Duodenal mucosa (tissue), 2 donors: Measurements from ENCODE around the gene ABCA7.

Experiments used
- H3K27ac ChIP-seq: one replicate; pipeline ENCODE4 v1.7.0; 2013; ENCODE audit warnings: low read depth, low read length
- H3K27me3 ChIP-seq, 2 donors: one replicate each; pipeline ENCODE4 v1.7.0; 2013; ENCODE audit warnings: low read length in 2 of 2, control low read depth in 1 of 2; ENCODE audit not compliant: insufficient read depth in 2 of 2, control insufficient read depth in 1 of 2
- H3K36me3 ChIP-seq, 2 donors: one replicate each; pipeline ENCODE4 v1.7.0; 2013; ENCODE audit warnings: low read length in 2 of 2, control low read depth in 1 of 2; ENCODE audit not compliant: insufficient read depth in 2 of 2, control insufficient read depth in 1 of 2
- H3K4me1 ChIP-seq, 2 donors: one replicate each; pipeline ENCODE4 v1.7.0; 2013; ENCODE audit warnings: low read length in 2 of 2, control low read depth in 1 of 2; ENCODE audit not compliant: insufficient read depth in 2 of 2, control insufficient read depth in 1 of 2
- H3K4me3 ChIP-seq, 2 donors: one replicate each; pipeline ENCODE4 v1.7.0; 2013; ENCODE audit warnings: low read length in 2 of 2, low read depth in 1 of 2
- H3K9ac ChIP-seq, 2 donors: one replicate each; pipeline ENCODE4 v1.7.0; 2013; ENCODE audit warnings: low read length in 2 of 2, low read depth in 1 of 2
- H3K9me3 ChIP-seq, 2 donors: one replicate each; pipeline ENCODE4 v1.7.0; 2013; ENCODE audit warnings: low read length in 2 of 2, control low read depth in 1 of 2; ENCODE audit not compliant: control insufficient read depth in 1 of 2

The ABCA7 gene

DNA sequence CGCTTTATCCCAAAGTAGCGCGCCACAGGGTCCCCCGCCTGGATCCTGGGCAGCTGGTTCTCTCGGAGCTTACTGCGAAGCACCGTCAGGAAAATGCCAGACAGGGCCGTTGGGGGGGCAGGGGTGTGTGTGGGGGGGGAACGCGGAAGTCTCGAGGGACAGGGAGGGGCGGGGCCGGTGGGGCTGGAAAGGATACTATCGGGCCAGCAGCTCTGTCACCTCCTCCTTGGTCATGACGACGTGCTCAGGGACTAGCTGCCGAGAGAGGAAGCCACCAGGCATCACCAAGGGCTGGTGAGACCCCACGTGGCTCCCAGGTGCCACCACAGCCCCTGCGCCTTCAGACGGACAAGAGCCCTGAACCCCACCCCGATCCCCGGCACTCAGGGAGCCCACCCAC, 50.0 kb downstream of the ABCA7 start:
- no peaks in the 10 kb centered on the region for H3K9me3 ChIP-seq
- H3K36me3 ChIP-seq = peaks cover 8 to 54% of the 10 kb centered on the region in 2 donors
- no peak overlapping the region for H3K9ac ChIP-seq
- H3K4me3 ChIP-seq = no peak overlapping the region
- H3K27me3 ChIP-seq = no peaks in the 10 kb centered on the region
- peaks cover 13 to 27% of the 10 kb centered on the region in 2 donors for H3K4me1 ChIP-seq
- H3K27ac ChIP-seq = no peak overlapping the region

GRCh38 chr19:1090731-1091543, 51.0 kb downstream of the ABCA7 start:
- Histone ChIP-seq H3K4me1 (peaks cover 13 to 32% of the 10 kb centered on the region in 2 donors), H3K27me3 (no peaks in the 10 kb centered on the region), H3K9me3 (no peaks in the 10 kb centered on the region), H3K4me3 (no peak overlapping the region), H3K36me3 (peaks cover 8 to 45% of the 10 kb centered on the region in 2 donors), H3K27ac (no peak overlapping the region), H3K9ac (no peak overlapping the region)

DNA sequence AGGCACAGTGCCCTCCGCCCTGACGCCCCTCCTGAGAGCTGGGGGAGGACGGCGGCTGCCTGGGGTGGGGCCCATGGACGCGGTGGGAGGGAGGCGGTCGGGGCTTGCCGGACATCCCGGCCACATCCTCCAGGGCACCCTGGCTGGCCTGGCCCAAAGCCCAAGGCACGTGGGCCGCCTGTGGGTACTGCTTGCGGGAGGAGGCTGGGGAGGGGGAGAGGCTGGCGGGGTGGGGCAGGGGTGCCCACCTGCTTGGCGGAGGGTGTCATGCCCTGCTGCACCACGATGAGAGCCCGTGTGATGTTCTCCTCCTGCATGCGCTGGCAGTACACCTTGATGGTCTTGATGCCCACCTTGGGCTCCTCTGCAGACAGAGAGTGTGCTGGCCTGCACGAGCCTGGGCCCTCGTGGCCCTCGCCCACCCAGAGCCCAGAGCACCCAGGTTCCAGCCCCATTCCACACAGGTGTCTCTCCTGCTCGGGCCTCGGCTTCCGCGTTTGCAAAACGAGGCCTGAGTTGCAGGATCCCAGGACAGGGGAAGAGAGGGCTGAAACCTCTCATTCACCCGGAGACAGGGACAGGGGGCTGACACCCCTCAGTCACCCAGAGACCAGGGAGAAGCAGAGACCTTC, 51.8 kb downstream of the ABCA7 start:
- Histone ChIP-seq H3K36me3 (peaks cover 8 to 39% of the 10 kb centered on the region in 2 donors), H3K27ac (no peak overlapping the region), H3K9ac (no peak overlapping the region), H3K27me3 (no peaks in the 10 kb centered on the region), H3K4me1 (peaks cover 13 to 33% of the 10 kb centered on the region in 2 donors), H3K4me3 (no peak overlapping the region), H3K9me3 (no peaks in the 10 kb centered on the region)

GRCh38 chr19:1093330-1093729, 53.4 kb downstream of the ABCA7 start:
- Histone ChIP-seq H3K27ac (no peak overlapping the region), H3K9me3 (no peaks in the 10 kb centered on the region), H3K4me1 (peaks cover 20 to 34% of the 10 kb centered on the region in 2 donors), H3K9ac (no peak overlapping the region), H3K27me3 (no peaks in the 10 kb centered on the region), H3K36me3 (peaks cover 5 to 31% of the 10 kb centered on the region in 2 donors), H3K4me3 (peak overlapping the region; percentile 90 to 94)

DNA sequence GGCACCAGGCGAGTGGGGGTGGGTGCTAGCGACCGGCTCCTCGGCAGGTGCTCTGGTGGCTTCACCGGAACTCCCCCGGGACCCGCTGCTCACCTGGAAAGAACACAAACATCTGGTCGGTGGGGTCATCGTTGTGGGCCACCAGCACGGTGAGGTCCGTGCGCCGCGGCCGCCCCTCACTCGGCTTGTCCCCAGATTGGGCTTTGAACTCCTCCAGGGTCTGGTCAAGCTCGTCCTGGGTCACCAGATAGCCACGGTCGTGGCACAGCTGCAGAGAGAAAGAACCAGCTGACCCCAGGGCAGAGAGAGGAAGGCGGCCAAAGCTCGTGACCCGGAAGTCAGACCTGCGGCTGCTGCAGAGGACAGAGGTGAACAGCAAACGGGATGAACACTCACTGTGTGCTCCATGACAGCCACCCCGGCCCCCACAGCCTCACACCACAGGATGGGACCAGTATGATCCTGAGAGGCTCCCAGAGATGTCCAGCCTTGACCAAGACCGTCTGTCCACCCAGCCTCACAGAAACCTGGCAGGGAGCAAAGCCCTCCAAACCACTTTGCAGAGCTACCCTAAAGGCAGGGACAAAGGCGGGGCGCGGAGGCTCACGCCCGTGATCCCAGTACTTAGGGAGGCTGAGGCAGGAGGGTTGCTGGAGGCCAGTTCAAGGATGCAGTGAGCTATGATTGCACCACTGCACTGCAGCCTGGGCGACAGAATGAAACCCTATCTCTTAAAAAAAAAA, 54.1 kb downstream of the ABCA7 start:
- Histone ChIP-seq H3K9ac (peak overlapping the region; percentile 87 to 90), H3K4me1 (peaks cover 26 to 34% of the 10 kb centered on the region in 2 donors), H3K9me3 (no peaks in the 10 kb centered on the region)

DNA sequence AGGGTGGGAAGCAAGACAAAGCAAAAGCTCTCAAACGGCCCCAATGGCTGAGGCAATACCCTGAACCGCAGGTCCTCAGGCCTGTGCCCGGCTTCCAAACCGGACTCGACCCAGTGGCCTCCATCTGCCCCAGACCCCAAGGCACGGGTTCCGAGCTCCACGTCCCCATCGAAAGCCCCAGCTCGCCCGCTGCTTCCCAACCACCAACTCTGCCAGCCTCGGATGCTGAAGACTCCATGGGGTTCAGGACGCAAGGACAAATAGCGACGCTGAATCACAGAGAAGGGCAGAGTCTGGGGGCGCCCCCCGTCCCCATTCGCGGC, 54.7 kb downstream of the ABCA7 start:
- H3K9ac ChIP-seq = peak overlapping the region; percentile 87 to 90
- peaks cover 5 to 18% of the 10 kb centered on the region in 2 donors for H3K36me3 ChIP-seq
- H3K27ac ChIP-seq = no peak overlapping the region
- H3K27me3 ChIP-seq = no peaks in the 10 kb centered on the region
- H3K4me1 ChIP-seq = peaks cover 28 to 36% of the 10 kb centered on the region in 2 donors
- H3K4me3 ChIP-seq = peak overlapping the region; percentile 90 to 94
- H3K9me3 ChIP-seq = no peaks in the 10 kb centered on the region

More for the DNA sequence above, 54.1 kb downstream of the ABCA7 start:
- Histone ChIP-seq H3K27me3 (no peaks in the 10 kb centered on the region), H3K27ac (no peak overlapping the region), H3K36me3 (peaks cover 5 to 24% of the 10 kb centered on the region in 2 donors), H3K4me3 (peak overlapping the region; percentile 90 to 94)

DNA sequence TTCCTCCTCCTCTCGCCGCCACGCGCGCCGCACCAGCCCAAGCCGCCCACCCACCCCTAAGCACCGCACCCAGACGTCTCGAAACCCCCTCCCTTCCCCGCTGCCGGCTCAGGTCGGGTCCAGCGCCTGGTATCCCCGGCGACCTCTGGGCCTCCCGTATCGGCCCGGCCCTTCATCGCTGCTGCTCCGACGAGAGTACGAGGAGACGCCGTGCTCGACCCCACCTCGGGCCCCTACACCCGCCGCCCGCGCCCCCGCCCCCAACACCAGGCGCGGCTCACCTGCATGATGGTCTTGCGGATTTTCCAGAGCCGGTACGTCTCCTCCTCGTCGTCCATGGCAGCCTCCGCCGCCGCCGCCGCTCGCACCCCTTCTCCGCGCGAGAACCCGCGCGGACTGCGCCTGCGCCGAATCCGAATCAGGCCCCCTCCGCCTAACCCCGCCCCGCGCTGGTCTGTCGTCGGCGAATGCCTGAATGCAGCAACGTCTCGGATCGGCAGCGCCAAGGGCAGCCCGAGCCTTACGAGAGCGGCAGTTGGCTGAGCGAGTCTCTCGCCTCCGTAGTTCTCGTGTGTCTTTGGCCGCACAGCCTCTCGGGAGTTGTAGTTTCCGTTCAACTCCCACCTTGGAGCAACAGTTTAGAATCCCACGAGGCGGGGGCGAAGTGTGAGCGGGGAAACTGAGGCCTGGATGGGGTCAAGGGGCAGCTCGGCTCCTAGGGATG, 55.2 kb downstream of the ABCA7 start, which contains the start of gene POLR2E:
POLR2E (minus strand) TSS at position 398 of the 724 bp plus-strand sequence; CDS start at position 338, 60 bp downstream.
- peak within 1 kb of the TSS; percentile 66 for H3K27ac ChIP-seq
- H3K9ac ChIP-seq = peak within 1 kb of the TSS; percentile 87 to 90
- no peaks in the 10 kb centered on the region for H3K9me3 ChIP-seq
- H3K27me3 ChIP-seq = no peaks in the 10 kb centered on the region
- H3K4me1 ChIP-seq = peaks cover 28 to 36% of the 10 kb centered on the region in 2 donors
- peaks cover 5 to 17% of the 10 kb centered on the region in 2 donors for H3K36me3 ChIP-seq
- H3K4me3 ChIP-seq = peak within 1 kb of the TSS; percentile 90 to 94

- Histone ChIP-seq H3K4me1 (peaks cover 41 to 51% of the 10 kb centered on the region in 2 donors), H3K9me3 (no peaks in the 10 kb centered on the region), H3K36me3 (no peaks in the 10 kb centered on the region), H3K27me3 (no peaks in the 10 kb centered on the region), H3K9ac (peak overlapping the region; percentile 33 to 57), H3K27ac (peak overlapping the region; percentile 89), H3K4me3 (no peak overlapping the region)
These were observed 57.9 kb downstream of the ABCA7 start for GRCh38 chr19:1097810-1098176.

DNA sequence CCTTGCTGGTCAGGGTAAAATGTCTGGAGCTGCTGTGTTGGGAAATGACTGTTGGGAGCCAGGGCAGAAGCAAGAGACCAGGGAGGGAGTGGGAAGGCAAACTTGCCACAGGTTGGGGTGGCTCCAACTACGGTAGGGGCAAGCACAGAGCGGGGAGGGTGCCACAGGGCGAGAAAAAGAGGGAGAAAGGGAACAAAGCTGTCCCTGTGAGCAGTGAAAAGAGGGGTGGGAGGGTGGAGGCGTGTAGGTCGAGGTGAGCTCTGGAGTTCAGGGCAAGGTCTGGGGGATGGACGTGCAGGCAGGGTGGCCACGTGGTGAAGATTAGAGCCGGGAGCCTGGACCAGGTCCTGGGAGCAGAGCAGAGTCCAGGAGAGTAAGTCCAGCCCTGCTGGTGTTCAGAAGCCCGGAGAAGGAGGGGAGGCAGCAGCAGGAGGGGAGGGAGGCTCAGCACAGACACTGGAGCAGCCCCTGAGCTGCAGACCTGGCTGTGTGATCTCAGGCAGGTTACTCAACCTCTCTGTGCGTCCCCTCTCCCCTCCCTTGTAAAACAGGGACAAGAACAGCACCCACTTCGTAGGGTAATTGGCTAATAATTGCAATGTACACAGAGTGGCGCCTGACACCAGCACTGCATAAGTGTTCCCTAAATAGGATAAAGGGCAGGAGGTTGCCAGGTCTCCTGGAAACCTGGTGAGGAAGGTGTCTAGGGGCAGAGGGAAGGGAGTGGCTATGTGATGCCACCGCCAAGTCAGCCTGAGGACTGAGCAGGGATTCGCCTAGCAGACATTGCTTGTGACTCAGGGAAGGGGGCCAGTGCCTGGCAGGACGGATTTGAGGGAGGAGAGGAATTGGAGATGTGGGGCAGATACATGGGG, 58.5 kb downstream of the ABCA7 start:
- Histone ChIP-seq H3K27me3 (no peaks in the 10 kb centered on the region), H3K9ac (peak overlapping the region; percentile 48 to 57), H3K36me3 (no peaks in the 10 kb centered on the region), H3K4me3 (peak overlapping the region in 1 of 2 donors; percentile 32), H3K4me1 (peaks cover 44 to 57% of the 10 kb centered on the region in 2 donors), H3K27ac (peak overlapping the region; percentile 89), H3K9me3 (no peaks in the 10 kb centered on the region)
